Testis (tissue), 3 donors: Measurements from ENCODE around the gene GALM. TPM values are rescaled to one million over a fixed set of nuclear protein-coding genes. Genes with fewer than 3 reads are reported as not detected.
"Not testable (repeated sequence)": the region's sequence is repeated elsewhere in the genome, so short reads cannot be mapped to it uniquely, and the experiment has no call there.

ENCODE experiments used
- DNase-seq: peaks from one replicate; pipeline ENCODE4 v3.0.0-alpha.2; 2019
- H3K27ac ChIP-seq, 2 donors: fragments of 200-600 bp; sonication (generic); one replicate each; pipeline ENCODE4 v1.5.1; 2019
- H3K27me3 ChIP-seq: fragments of 200-600 bp; sonication (generic); one replicate; pipeline ENCODE4 v1.5.1; 2019
- H3K36me3 ChIP-seq: fragments of 200-600 bp; sonication (generic); one replicate; pipeline ENCODE4 v1.5.1; 2017; ENCODE audit warnings: low read depth; ENCODE audit errors: missing control alignments
- H3K4me1 ChIP-seq: fragments of 200-600 bp; sonication (generic); one replicate; pipeline ENCODE4 v1.5.1; 2019
- H3K4me3 ChIP-seq, 2 donors: fragments of 200-600 bp; sonication (generic); one replicate each; pipeline ENCODE4 v1.5.1; 2017 to 2019
- H3K9me3 ChIP-seq: fragments of 200-600 bp; sonication (generic); one replicate; pipeline ENCODE4 v1.5.1; 2017
- CTCF ChIP-seq, 3 experiments: fragments of 450-650 bp in 2 of 3; fragments of 200-600 bp in 1 of 3; sonication (generic) in 1 of 3; IDR thresholded peaks; one replicate each; pipeline ENCODE4 v1.5.1; 2016 to 2019; ENCODE audit warnings: antibody characterized with exemption in 3 of 3, mild to moderate bottlenecking in 2 of 3, moderate library complexity in 1 of 3
- POLR2A ChIP-seq: fragments of 450-650 bp; IDR thresholded peaks from one replicate; pipeline ENCODE4 v1.6.1; 2017; ENCODE audit warnings: antibody characterized with exemption, mild to moderate bottlenecking, moderate library complexity
- WGBS, 2 donors: methylation state at CpG; one replicate each; pipeline ENCODE4 v1.1.5; 2018; 5-methylcytosine and 5-hydroxymethylcytosine counted together
- intact Hi-C: fragments of 100-400 bp; cut with DNase I; formaldehyde crosslinking; loops from one replicate; pipeline ENCODE4 v1.15.1; 2023; ENCODE audit warnings: low total_unique reads
- polyA plus RNA-seq: library from polyadenylated mRNA; stranded (reverse); fragments of 350-450 nt; fragmentation: Illumina TruSeq; extraction: RNeasy Lipid Tissue Mini Kit (QIAGEN cat#74804); gene quantifications from one replicate; pipeline ENCODE4 v1.2.3, GENCODE V29; 2014; ENCODE audit warnings: low read depth, low replicate concordance; ENCODE audit not compliant: insufficient read depth
- total RNA-seq, 2 donors: library from RNA; depleted of rRNA; stranded (reverse); fragments of >200 nt; gene quantifications; one replicate each; pipeline ENCODE4 v1.2.3, GENCODE V29; 2016

Gene GALM
- total and polyA plus RNA-seq, 3 donors from 2014 or later = 8.5 to 11.8 (median 9.1) TPM

- WGBS, 2 donors = 92 to 94% methylated on average over 8 of the region's 8 CpGs
- H3K4me1 ChIP-seq = no peaks in the 10 kb centered on the region
- TF ChIP-seq CTCF (IDR thresholded peaks at IDR 0.05) = no peak
- no peak for TF ChIP-seq POLR2A
- no peak for DNase-seq
- H3K9me3 ChIP-seq = no peaks in the 10 kb centered on the region
- no peaks in the 10 kb centered on the region for H3K27me3 ChIP-seq
- H3K4me3 ChIP-seq = no peak overlapping the region
- no peak overlapping the region for H3K27ac ChIP-seq
- intact Hi-C loops = no loop called here
- no peaks in the 10 kb centered on the region for H3K36me3 ChIP-seq
Measured at GRCh38 chr2:38672445-38673391, 6.8 kb downstream of the GALM start.

DNA sequence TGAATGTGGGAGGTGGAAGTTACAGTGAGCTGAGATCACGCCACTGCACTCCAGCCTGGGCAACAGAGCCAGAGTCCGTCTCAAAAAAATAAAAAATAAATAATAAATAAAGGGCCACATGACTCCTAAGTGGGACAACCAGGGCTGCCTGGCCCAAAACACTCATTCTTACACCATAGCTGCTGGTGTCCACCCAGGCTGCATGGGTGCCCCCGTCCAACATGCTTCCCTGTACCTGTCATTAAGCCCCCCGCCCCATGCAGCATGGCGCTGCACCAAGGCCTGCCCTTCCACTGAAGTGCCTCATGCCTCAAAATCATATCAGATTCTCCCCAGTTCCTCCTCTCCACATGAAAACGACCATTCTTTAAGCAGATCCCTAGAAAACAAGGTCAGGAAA, 10.8 kb downstream of the GALM start:
- TF ChIP-seq CTCF (IDR thresholded peaks at IDR 0.05) = no peak
- TF ChIP-seq POLR2A = no peak
- H3K4me3 ChIP-seq = no peak overlapping the region
- DNase-seq = no peak
- H3K27me3 ChIP-seq = no peaks in the 10 kb centered on the region
- 88% methylated on average over 6 of the region's 6 CpGs for WGBS, 2 donors
- H3K4me1 ChIP-seq = no peaks in the 10 kb centered on the region
- H3K9me3 ChIP-seq = no peaks in the 10 kb centered on the region
- intact Hi-C loops = no loop called here
- H3K36me3 ChIP-seq = no peaks in the 10 kb centered on the region
- no peak overlapping the region for H3K27ac ChIP-seq

- DNase-seq, H3K4me1 ChIP-seq, H3K36me3 ChIP-seq, H3K27me3 ChIP-seq, H3K4me3 ChIP-seq, H3K27ac ChIP-seq, intact Hi-C loops, H3K9me3 ChIP-seq: not testable (repeated sequence)
- WGBS, 2 donors = 91 to 97% methylated on average over 5 of the region's 5 CpGs
Measured at GRCh38 chr2:38680868-38681267, 15.0 kb downstream of the GALM start.

DNA sequence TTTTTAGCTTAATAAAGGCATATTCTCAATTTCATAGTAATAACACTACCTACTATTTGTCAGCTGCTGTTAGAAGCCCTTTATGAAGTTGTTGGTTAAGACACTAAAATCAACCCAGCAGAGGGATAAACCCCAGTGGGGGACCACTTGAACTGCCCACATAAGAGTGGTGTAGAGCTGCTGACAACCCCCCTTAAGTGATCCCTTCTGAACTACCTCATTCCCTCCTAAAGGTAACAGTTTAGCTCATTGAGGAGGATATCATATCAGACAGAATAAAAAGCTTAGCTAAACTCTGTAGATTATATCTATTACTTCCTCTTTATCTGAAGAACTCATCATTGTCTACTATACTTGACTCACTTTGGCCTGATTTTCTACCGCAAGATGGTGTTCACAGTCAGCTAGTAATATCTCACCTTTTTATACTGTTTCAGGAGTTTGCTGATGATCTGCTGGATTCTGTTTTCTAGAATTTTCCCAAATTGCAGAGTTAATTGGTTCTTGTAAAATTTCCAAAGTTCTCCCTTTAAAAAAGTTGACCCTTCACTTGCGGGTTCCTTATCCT, 16.2 kb downstream of the GALM start:
- Histone ChIP-seq H3K27me3 (no peaks in the 10 kb centered on the region), H3K36me3 (no peaks in the 10 kb centered on the region), H3K4me1 (peaks cover 5% of the 10 kb centered on the region), H3K9me3 (no peaks in the 10 kb centered on the region), H3K27ac (peak overlapping the region; percentile 35 to 53), H3K4me3 (no peak overlapping the region)
- DNase-seq = no peak
- TF ChIP-seq CTCF (IDR thresholded peaks at IDR 0.05) (no peak), POLR2A (no peak)
- 58 to 62% methylated on average over 2 of the region's 2 CpGs for WGBS, 2 donors
- intact Hi-C loops = no loop called here

- 66 to 71% methylated on average over 10 of the region's 10 CpGs for WGBS, 2 donors
- H3K4me1 ChIP-seq, H3K27me3 ChIP-seq, H3K36me3 ChIP-seq, H3K4me3 ChIP-seq, DNase-seq, intact Hi-C loops, H3K9me3 ChIP-seq: not testable (repeated sequence)
- H3K27ac ChIP-seq = peak overlapping the region; percentile 35 to 53
Measured at GRCh38 chr2:38682620-38683019, 16.7 kb downstream of the GALM start.
